GM23338 (cell line): ENCODE results near the gene TMEM106A. TPM values are rescaled to one million over a fixed set of nuclear protein-coding genes. Genes with fewer than 3 reads are reported as not detected.

Source experiments
- ATAC-seq: fragments of 200-7000 bp; cut with Tn5 transposase; 3 replicates; pipeline ENCODE4 v1.9.1; 2020
- DNase-seq: peaks from one replicate; pipeline ENCODE4 v3.0.0-alpha.2; 2015; ENCODE audit warnings: low spot score
- H2AFZ ChIP-seq: fragments of 200-600 bp; sonication (generic); 2 replicates; pipeline ENCODE4 v1.8.0; 2016; ENCODE audit warnings: antibody characterized with exemption, mild to moderate bottlenecking, moderate library complexity
- H3F3A ChIP-seq: fragments of 200-600 bp; sonication (generic); replicated peaks from 2 replicates; pipeline ENCODE4 v1.8.0; 2017; ENCODE audit warnings: antibody characterized with exemption, mixed run types, low read depth
- H3K27ac ChIP-seq: fragments of 200-600 bp; sonication (generic); 2 replicates; pipeline ENCODE4 v1.6.1; 2016; ENCODE audit warnings: low read depth
- H3K27me3 ChIP-seq: fragments of 200-600 bp; sonication (generic); 2 replicates; pipeline ENCODE4 v1.8.0; 2016; ENCODE audit warnings: mild to moderate bottlenecking, mixed run types, moderate library complexity; ENCODE audit not compliant: insufficient read depth
- H3K36me3 ChIP-seq: fragments of 200-600 bp; sonication (generic); 2 replicates; pipeline ENCODE4 v1.8.0; 2016; ENCODE audit warnings: mild to moderate bottlenecking; ENCODE audit not compliant: insufficient read depth
- H3K4me1 ChIP-seq: fragments of 200-600 bp; sonication (generic); 2 replicates; pipeline ENCODE4 v1.8.0; 2016; ENCODE audit warnings: mild to moderate bottlenecking, moderate library complexity; ENCODE audit not compliant: insufficient read depth
- H3K4me2 ChIP-seq: fragments of 200-600 bp; sonication (generic); 2 replicates; pipeline ENCODE4 v1.7.1; 2017; ENCODE audit warnings: mixed run types
- H3K4me3 ChIP-seq: fragments of 200-600 bp; sonication (generic); 2 replicates; pipeline ENCODE4 v1.6.1; 2016; ENCODE audit warnings: mixed run types
- H3K79me2 ChIP-seq: fragments of 200-600 bp; sonication (generic); replicated peaks from 2 replicates; pipeline ENCODE4 v1.8.0; 2017; ENCODE audit warnings: mild to moderate bottlenecking; ENCODE audit not compliant: insufficient read depth
- H3K9me2 ChIP-seq: fragments of 200-600 bp; sonication (generic); 2 replicates; pipeline ENCODE4 v1.8.0; 2017; ENCODE audit not compliant: insufficient read depth
- H4K20me1 ChIP-seq: fragments of 200-600 bp; sonication (generic); replicated peaks from 2 replicates; pipeline ENCODE4 v1.8.0; 2017; ENCODE audit warnings: mild to moderate bottlenecking; ENCODE audit not compliant: insufficient read depth
- H3K27ac Mint-ChIP-seq: 2 replicates; pipeline ENCODE4 v1.8.0; 2020; ENCODE audit warnings: inconsistent platforms, mild to moderate bottlenecking, moderate library complexity, mixed read lengths
- H3K27me3 Mint-ChIP-seq: 3 replicates; pipeline ENCODE4 v1.8.0; 2022; ENCODE audit warnings: low read depth, mild to moderate bottlenecking, moderate library complexity, mixed read lengths, inconsistent platforms; ENCODE audit not compliant: insufficient read depth, poor library complexity
- H3K36me3 Mint-ChIP-seq: 3 replicates; pipeline ENCODE4 v1.8.0; 2021; ENCODE audit warnings: low read depth, mild to moderate bottlenecking, inconsistent platforms, moderate library complexity, mixed read lengths
- H3K4me1 Mint-ChIP-seq: 3 replicates; pipeline ENCODE4 v1.8.0; 2020; ENCODE audit warnings: mild to moderate bottlenecking, inconsistent platforms, mixed read lengths
- H3K4me3 Mint-ChIP-seq: 3 replicates; pipeline ENCODE4 v1.8.0; 2021; ENCODE audit warnings: moderate library complexity, mild to moderate bottlenecking, inconsistent platforms, mixed read lengths
- H3K9me3 Mint-ChIP-seq: 3 replicates; pipeline ENCODE4 v1.8.0; 2020; ENCODE audit warnings: moderate library complexity, mild to moderate bottlenecking, inconsistent platforms, mixed read lengths
- ZNF462 ChIP-seq: fragments of 250-450 bp; sonication (Bioruptor Pico); IDR thresholded peaks from 2 replicates; pipeline ENCODE4 v1.5.0; 2020; ENCODE audit warnings: mild to moderate bottlenecking, moderate library complexity
- polyA plus RNA-seq: library from polyadenylated mRNA; unstranded; fragments of >200 nt; fragmentation: Nextera tagmentation; extraction: Ambion mirVana; gene quantifications from 2 replicates; pipeline ENCODE4 v1.2.1, GENCODE V29; 2016
- total RNA-seq: library from RNA; depleted of rRNA; stranded (reverse); fragments of >200 nt; shearing (Covaris generic); gene quantifications from 2 replicates; pipeline ENCODE4 v1.2.3, GENCODE V29; 2014
- TF ChIP-seq, protein P1 (sequence below): IDR thresholded peaks from one replicate; pipeline ENCODE4 v1.6.1; 2018; ENCODE audit warnings: antibody characterized with exemption; ENCODE audit not compliant: unreplicated experiment
- TF ChIP-seq, protein P2 (sequence below), 2 experiments: fragments of 200-600 bp in 1 of 2; sonication (generic) in 1 of 2; conservative IDR thresholded peaks; 2 replicates each; pipeline versions ENCODE4 v1.5.1 to v1.6.1; 2016 to 2017; ENCODE audit warnings: antibody characterized with exemption in 2 of 2, low read depth in 2 of 2, mild to moderate bottlenecking in 2 of 2, moderate library complexity in 1 of 2

Gene TMEM106A
- total and polyA plus RNA-seq, 2 experiments from 2014 or later, result 1.1 to 1.5 TPM

DNA sequence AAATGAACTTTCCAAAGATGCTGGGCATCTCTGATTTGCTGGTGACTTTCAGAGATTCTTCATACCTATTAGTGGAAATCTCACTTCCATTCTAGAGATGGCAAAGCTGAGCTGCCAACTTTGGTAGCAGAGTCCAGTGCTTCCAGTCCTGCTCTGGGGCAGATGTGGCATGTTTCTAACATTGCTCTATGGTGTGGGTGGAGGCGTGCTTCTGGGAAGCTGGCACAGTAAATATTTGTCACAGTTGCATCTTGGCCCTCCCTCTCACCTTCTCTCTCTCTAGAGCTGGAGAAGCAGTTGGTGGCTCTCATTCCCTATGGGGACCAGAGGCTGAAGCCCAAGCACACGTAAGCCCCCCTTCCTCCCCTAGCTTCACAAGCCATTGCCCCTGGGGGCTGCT lies 1.9 kb downstream of the TMEM106A start (continued):
- no peak for TF ChIP-seq ZNF462
- TF ChIP-seq, protein P1, sequence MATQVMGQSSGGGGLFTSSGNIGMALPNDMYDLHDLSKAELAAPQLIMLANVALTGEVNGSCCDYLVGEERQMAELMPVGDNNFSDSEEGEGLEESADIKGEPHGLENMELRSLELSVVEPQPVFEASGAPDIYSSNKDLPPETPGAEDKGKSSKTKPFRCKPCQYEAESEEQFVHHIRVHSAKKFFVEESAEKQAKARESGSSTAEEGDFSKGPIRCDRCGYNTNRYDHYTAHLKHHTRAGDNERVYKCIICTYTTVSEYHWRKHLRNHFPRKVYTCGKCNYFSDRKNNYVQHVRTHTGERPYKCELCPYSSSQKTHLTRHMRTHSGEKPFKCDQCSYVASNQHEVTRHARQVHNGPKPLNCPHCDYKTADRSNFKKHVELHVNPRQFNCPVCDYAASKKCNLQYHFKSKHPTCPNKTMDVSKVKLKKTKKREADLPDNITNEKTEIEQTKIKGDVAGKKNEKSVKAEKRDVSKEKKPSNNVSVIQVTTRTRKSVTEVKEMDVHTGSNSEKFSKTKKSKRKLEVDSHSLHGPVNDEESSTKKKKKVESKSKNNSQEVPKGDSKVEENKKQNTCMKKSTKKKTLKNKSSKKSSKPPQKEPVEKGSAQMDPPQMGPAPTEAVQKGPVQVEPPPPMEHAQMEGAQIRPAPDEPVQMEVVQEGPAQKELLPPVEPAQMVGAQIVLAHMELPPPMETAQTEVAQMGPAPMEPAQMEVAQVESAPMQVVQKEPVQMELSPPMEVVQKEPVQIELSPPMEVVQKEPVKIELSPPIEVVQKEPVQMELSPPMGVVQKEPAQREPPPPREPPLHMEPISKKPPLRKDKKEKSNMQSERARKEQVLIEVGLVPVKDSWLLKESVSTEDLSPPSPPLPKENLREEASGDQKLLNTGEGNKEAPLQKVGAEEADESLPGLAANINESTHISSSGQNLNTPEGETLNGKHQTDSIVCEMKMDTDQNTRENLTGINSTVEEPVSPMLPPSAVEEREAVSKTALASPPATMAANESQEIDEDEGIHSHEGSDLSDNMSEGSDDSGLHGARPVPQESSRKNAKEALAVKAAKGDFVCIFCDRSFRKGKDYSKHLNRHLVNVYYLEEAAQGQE, result no peak

GRCh38 chr17:43215341-43215740 lies 3.7 kb downstream of the TMEM106A start:
- H4K20me1 ChIP-seq, result no peaks in the 10 kb centered on the region
- H3K27ac Mint-ChIP-seq, result no peak overlapping the region; the same call in 1 of the 2 replicates
- no peak overlapping the region for H3K4me3 Mint-ChIP-seq
- H3K27me3 ChIP-seq, result no peaks in the 10 kb centered on the region
- peaks cover 8% of the 10 kb centered on the region for H3K27me3 Mint-ChIP-seq
- ATAC-seq (no peak), DNase-seq (no peak)
- no peak overlapping the region for H2AFZ ChIP-seq
- no peaks in the 10 kb centered on the region for H3K36me3 ChIP-seq
- H3K36me3 Mint-ChIP-seq, result peaks cover 3% of the 10 kb centered on the region; the same call in 1 of the 3 replicates
- H3K4me2 ChIP-seq, result no peak overlapping the region
- no peak overlapping the region for H3K27ac ChIP-seq
- no peak overlapping the region for H3K4me3 ChIP-seq
- H3K9me3 Mint-ChIP-seq, result no peaks in the 10 kb centered on the region; the same call in 2 of the 3 replicates
- 0 out of 2 replicates have a peak, but pooled peaks cover 4% of the 10 kb centered on the region for H3F3A ChIP-seq
- TF ChIP-seq, protein P2, sequence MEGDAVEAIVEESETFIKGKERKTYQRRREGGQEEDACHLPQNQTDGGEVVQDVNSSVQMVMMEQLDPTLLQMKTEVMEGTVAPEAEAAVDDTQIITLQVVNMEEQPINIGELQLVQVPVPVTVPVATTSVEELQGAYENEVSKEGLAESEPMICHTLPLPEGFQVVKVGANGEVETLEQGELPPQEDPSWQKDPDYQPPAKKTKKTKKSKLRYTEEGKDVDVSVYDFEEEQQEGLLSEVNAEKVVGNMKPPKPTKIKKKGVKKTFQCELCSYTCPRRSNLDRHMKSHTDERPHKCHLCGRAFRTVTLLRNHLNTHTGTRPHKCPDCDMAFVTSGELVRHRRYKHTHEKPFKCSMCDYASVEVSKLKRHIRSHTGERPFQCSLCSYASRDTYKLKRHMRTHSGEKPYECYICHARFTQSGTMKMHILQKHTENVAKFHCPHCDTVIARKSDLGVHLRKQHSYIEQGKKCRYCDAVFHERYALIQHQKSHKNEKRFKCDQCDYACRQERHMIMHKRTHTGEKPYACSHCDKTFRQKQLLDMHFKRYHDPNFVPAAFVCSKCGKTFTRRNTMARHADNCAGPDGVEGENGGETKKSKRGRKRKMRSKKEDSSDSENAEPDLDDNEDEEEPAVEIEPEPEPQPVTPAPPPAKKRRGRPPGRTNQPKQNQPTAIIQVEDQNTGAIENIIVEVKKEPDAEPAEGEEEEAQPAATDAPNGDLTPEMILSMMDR (conservative IDR thresholded peaks at IDR 0.05; ENCODE audit: low read depth in 2 of 2), result no peak
- H3K79me2 ChIP-seq, result no peaks in the 10 kb centered on the region
- peaks cover 16% of the 10 kb centered on the region for H3K4me1 ChIP-seq
- peaks cover 14% of the 10 kb centered on the region for H3K4me1 Mint-ChIP-seq
- H3K9me2 ChIP-seq, result no peaks in the 10 kb centered on the region
